ENCODE measurements around the gene EPB41. TPM values are rescaled to one million over a fixed set of nuclear protein-coding genes. Genes with fewer than 3 reads are reported as not detected.
"Not testable (repeated sequence)": the region's sequence is repeated elsewhere in the genome, so short reads cannot be mapped to it uniquely, and the experiment has no call there.

EPB41 gene
- total RNA-seq, 6 donors from 2014 or later, result 43.5 to 109 (median 51.9) TPM

DNA sequence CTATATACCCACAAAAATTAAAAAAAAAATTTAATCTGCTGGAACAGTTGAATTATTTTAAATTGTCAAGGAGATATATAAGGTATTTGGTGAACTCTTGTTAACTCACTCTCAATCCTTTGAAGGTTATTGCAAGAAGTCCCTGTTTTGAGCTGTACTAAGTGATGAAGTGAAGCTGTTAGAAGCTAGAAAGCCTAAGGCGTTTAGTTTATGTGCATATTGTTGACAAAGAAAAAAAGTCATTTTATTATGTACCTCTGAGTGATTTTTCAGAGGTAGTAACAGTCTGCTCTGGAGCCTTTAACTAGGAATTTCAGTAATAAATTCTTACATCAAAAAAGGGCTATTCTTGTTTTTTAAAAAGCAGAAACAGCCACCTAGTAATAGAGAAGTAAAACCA lies 149.7 kb downstream of the EPB41 start:
- Histone ChIP-seq H3K9me3 (no peaks in the 10 kb centered on the region), H3K4me1 (no peaks in the 10 kb centered on the region), H3K27me3 (no peaks in the 10 kb centered on the region), H3K36me3 (peaks cover 0 to 34% (median 4%) of the 10 kb centered on the region in 4 donors), H3K4me3 (no peak overlapping the region), H3K27ac (no peak overlapping the region)
- ATAC-seq (ENCODE audit: low FRiP score in 2 of 2) (no peak), DNase-seq (no peak)
- 87 to 89% methylated on average over 1 of the region's 1 CpG for WGBS, 2 donors
- TF ChIP-seq POLR2A (IDR thresholded peaks at IDR 0.05) (no peak), POLR2AphosphoS5 (IDR thresholded peaks at IDR 0.05) (no peak), EP300 (IDR thresholded peaks at IDR 0.05) (no peak)
- TF ChIP-seq, protein P1, sequence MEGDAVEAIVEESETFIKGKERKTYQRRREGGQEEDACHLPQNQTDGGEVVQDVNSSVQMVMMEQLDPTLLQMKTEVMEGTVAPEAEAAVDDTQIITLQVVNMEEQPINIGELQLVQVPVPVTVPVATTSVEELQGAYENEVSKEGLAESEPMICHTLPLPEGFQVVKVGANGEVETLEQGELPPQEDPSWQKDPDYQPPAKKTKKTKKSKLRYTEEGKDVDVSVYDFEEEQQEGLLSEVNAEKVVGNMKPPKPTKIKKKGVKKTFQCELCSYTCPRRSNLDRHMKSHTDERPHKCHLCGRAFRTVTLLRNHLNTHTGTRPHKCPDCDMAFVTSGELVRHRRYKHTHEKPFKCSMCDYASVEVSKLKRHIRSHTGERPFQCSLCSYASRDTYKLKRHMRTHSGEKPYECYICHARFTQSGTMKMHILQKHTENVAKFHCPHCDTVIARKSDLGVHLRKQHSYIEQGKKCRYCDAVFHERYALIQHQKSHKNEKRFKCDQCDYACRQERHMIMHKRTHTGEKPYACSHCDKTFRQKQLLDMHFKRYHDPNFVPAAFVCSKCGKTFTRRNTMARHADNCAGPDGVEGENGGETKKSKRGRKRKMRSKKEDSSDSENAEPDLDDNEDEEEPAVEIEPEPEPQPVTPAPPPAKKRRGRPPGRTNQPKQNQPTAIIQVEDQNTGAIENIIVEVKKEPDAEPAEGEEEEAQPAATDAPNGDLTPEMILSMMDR (IDR thresholded peaks at IDR 0.05), result no peak

DNA sequence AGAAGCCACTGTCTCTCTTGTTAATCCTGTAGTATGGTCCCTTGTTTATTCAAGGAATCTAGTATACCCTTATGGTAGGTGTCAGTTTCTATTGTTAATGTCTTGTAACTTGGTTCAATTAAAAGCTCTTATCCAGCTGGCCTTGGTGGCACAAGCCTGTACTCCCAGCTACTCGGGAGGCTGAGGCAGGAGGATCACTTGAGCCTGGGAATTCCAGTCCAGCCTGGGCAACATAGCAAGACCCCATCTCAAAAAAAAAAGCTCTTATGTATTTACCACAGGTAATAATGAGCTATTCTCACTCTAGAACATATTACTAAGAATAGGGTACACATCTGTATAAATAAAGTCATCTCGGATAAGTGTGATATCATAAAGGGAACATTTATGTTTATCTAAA lies 162.8 kb downstream of the EPB41 start:
- Histone ChIP-seq H3K4me3 (no peak overlapping the region), H3K27ac (no peak overlapping the region), H3K36me3 (peaks cover 0 to 5% (median 0%) of the 10 kb centered on the region in 4 donors), H3K27me3 (no peaks in the 10 kb centered on the region), H3K4me1 (no peaks in the 10 kb centered on the region), H3K9me3 (no peaks in the 10 kb centered on the region)
- TF ChIP-seq POLR2AphosphoS5 (IDR thresholded peaks at IDR 0.05) (no peak), POLR2A (IDR thresholded peaks at IDR 0.05) (no peak), EP300 (IDR thresholded peaks at IDR 0.05) (no peak)
- TF ChIP-seq, protein P1 (IDR thresholded peaks at IDR 0.05), result no peak
- 100% methylated on average over 2 of the region's 2 CpGs for WGBS, 2 donors
- DNase-seq, result no peak
- no peak for ATAC-seq (ENCODE audit: low FRiP score in 2 of 2)

DNA sequence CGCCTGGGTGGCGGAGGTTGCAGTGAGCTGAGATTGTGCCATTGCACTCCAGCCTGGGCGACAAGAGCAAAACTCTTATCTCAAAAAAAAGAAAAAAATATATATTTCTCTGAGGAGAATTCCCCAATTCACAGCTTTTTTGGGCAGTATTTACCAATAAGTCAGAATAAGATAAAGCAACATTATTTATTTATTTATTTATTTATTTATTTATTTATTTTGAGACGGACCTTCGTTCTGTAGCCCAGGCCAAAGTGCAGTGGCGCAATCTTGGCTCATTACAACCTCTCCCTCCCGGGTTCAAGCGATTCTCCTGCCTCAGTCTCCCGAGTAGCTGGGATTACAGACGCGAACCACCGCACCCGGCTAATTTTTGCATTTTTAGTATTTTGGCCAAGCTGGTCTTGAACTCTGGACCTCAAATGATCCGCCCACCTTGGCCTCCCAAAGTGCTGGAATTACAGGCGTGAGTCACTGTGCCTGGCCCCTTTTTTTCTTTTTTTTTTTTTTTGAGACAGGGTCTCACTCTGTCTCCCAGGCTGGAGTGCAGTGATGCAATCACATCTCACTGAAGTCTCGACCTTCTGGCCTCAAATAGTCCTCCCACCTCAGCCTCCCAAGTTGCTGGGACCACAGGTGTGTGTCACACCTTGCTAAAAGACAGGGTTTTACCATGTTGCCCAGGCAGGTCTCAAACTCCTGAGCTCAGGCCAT lies 165.7 kb downstream of the EPB41 start:
- 94% methylated on average over 16 of the region's 16 CpGs for WGBS, 2 donors
- not testable (repeated sequence) for H3K27me3 ChIP-seq; H3K4me3 ChIP-seq; H3K27ac ChIP-seq; H3K4me1 ChIP-seq; DNase-seq; H3K36me3 ChIP-seq; H3K9me3 ChIP-seq; ATAC-seq (ENCODE audit: low FRiP score in 2 of 2)

DNA sequence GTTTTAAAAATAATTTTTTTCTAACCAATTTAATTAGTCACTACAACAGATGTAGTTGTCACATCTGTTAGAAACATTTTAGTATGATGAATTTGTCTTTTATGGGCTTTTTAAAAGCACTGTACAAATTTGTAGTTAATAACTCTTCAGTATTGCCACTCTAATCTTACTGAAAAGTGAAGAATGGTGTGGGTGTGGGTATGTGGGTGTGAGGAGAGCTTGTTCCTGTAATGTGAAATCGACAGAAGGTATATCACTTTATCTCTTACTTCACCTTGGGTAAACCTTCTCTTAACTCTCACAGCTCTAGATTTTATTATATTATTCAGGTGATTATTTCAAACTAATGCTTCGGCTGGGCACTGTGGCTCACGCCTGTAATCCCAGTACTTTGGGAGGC lies 166.8 kb downstream of the EPB41 start:
- DNase-seq (no peak), ATAC-seq (ENCODE audit: low FRiP score in 2 of 2) (no peak)
- Histone ChIP-seq H3K4me3 (no peak overlapping the region), H3K4me1 (no peaks in the 10 kb centered on the region), H3K27ac (no peak overlapping the region), H3K9me3 (no peaks in the 10 kb centered on the region), H3K27me3 (no peaks in the 10 kb centered on the region), H3K36me3 (no peaks in the 10 kb centered on the region)
- WGBS, 2 donors, result 85 to 86% methylated on average over 3 of the region's 3 CpGs
- TF ChIP-seq POLR2AphosphoS5 (IDR thresholded peaks at IDR 0.05) (no peak), POLR2A (IDR thresholded peaks at IDR 0.05) (no peak), EP300 (IDR thresholded peaks at IDR 0.05) (no peak)
- TF ChIP-seq, protein P1 (IDR thresholded peaks at IDR 0.05), result no peak

DNA sequence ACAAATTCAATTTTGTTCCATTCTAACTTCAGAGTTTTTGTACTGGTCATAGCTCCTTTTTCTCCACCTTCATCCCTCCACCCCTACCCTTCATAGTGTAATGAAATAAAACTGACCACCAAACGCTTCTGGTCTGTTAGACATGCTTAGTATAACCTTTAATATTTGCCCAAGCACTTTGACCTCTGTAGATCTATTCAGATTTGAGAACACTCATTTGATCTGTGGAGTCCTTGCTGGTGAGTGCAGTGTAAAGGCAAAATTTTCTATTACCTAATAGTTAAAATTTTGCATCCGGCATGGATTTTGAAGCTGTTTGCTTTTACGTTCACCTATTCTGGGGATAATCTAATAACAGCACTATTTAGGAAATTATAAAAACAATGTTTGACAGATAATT lies 168.2 kb downstream of the EPB41 start:
- H3K9me3 ChIP-seq, result no peaks in the 10 kb centered on the region
- H3K27me3 ChIP-seq, result no peaks in the 10 kb centered on the region
- H3K36me3 ChIP-seq, result no peaks in the 10 kb centered on the region
- DNase-seq (no peak), ATAC-seq (ENCODE audit: low FRiP score in 2 of 2) (no peak)
- 81 to 82% methylated on average over 3 of the region's 3 CpGs for WGBS, 2 donors
- H3K4me1 ChIP-seq, result no peaks in the 10 kb centered on the region
- TF ChIP-seq POLR2AphosphoS5 (IDR thresholded peaks at IDR 0.05) (no peak), EP300 (IDR thresholded peaks at IDR 0.05) (no peak), POLR2A (IDR thresholded peaks at IDR 0.05) (no peak)
- TF ChIP-seq, protein P1 (IDR thresholded peaks at IDR 0.05), result no peak
- H3K27ac ChIP-seq, result no peak overlapping the region
- H3K4me3 ChIP-seq, result no peak overlapping the region
